ENCODE results near the gene ARHGAP15. TPM values are rescaled to one million over a fixed set of nuclear protein-coding genes. Genes with fewer than 3 reads are reported as not detected.
A peak's percentile ranks its signal among the peaks of the same experiment; 100 is the strongest.

Gene ARHGAP15
- total and polyA plus RNA-seq, 5 experiments from 2014 or later = 130 to 299 (median 217) TPM

DNA sequence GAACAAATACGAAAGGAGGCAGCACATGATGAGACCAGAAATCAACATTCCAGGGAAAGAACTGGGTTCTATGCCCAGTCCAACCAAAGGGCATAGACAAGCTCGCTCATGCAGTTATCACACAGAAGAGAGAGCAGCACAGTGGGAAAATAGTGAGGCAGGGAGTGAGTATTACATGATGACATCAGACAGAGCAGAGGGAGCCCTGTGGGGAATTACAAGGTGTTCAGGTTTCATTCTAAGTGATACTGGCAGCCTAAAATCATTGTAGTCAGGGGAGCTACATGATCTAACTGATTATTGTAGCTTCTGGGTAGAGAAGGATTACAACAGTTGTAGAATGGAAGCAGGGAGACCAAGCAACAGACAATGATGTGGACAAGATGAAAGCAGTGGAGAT, 658.5 kb downstream of the ARHGAP15 start:
- Mint-ChIP-seq H3K27ac (no peak overlapping the region), H3K4me1 (no peaks in the 10 kb centered on the region), H3K27me3 (peaks cover 8 to 32% (median 15%) of the 10 kb centered on the region in 5 donors), H3K4me3 (no peak overlapping the region), H3K9me3 (no peaks in the 10 kb centered on the region), H3K36me3 (no peaks in the 10 kb centered on the region)
- POLR2A ChIA-PET = no interaction called here
- DNase-seq (no peak), ATAC-seq (no peak)

DNA sequence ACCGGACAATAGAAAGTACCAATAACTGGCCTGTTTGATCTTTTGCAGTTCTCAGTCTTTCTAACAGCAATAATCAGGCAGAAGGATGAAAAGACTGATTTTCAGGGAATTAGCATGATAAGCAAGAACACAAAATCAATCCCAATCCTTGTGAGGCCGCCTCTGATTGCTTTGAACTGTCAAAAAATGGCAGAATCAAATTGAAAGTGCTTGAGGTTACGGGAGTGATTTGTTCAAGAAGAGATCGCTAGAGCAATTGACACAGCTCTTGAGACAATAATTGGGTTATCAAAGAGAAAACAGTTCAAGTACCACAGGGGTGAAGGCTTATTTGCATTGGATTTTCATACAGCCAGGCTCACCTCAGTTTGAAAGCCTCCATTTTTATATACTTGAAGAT, 663.4 kb downstream of the ARHGAP15 start:
- ATAC-seq (no peak), DNase-seq (no peak)
- Mint-ChIP-seq H3K4me3 (no peak overlapping the region), H3K27me3 (peaks cover 8 to 29% (median 15%) of the 10 kb centered on the region in 5 donors), H3K9me3 (no peaks in the 10 kb centered on the region), H3K4me1 (no peaks in the 10 kb centered on the region), H3K36me3 (no peaks in the 10 kb centered on the region), H3K27ac (no peak overlapping the region)
- POLR2A ChIA-PET = no interaction called here

DNA sequence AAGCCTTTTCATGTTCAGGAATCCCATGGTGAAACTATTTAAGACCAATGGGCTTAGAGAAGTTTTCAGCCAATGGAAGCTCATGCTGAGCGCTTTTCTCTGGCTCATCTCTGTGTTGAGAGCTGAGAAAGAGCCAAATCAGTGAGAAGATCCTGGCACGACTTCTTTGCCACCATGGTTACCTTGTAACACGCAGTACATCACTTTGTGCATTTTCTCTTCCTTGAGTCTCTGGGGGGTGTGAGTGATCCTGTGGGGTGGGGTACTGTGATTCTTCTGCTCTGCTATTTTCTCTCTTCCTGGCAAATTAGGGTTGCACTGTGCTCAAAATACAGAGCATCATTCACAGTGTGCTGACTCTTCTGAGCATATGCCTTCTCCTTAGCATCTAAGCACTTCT, 664.2 kb downstream of the ARHGAP15 start:
- Mint-ChIP-seq H3K4me1 (no peaks in the 10 kb centered on the region), H3K36me3 (no peaks in the 10 kb centered on the region), H3K27ac (no peak overlapping the region), H3K27me3 (peaks cover 2 to 22% (median 12%) of the 10 kb centered on the region in 5 donors), H3K4me3 (no peak overlapping the region), H3K9me3 (peaks cover 0 to 2% (median 0%) of the 10 kb centered on the region in 9 donors)
- POLR2A ChIA-PET = no interaction called here
- DNase-seq (no peak), ATAC-seq (no peak)

DNA sequence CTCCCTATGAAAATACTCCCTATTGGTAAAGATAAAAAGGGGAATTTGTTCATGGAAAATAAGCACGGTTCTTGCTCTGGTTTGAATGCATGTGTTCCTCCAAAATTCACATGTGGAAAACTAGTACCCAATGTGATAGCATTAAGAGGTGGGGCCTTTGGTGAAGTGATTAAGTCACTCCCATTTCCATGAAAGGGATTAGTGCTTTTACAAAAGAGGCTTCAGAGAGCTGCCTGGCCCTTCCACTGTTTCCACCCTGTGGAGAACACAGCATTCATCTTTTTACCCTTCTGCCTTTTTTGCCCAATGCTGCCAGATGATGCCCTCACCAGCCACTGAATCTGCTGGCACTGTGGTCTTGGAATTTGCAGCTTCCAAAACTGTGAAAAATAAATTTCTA, 666.8 kb downstream of the ARHGAP15 start:
- Mint-ChIP-seq H3K4me1 (no peaks in the 10 kb centered on the region), H3K4me3 (no peak overlapping the region), H3K27me3 (peaks cover 0 to 1% (median 0%) of the 10 kb centered on the region in 5 donors), H3K27ac (no peak overlapping the region), H3K9me3 (peaks cover 0 to 2% (median 0%) of the 10 kb centered on the region in 9 donors), H3K36me3 (peaks cover 0 to 4% (median 0%) of the 10 kb centered on the region in 3 donors)
- ATAC-seq (no peak), DNase-seq (no peak)
- POLR2A ChIA-PET = no interaction called here

DNA sequence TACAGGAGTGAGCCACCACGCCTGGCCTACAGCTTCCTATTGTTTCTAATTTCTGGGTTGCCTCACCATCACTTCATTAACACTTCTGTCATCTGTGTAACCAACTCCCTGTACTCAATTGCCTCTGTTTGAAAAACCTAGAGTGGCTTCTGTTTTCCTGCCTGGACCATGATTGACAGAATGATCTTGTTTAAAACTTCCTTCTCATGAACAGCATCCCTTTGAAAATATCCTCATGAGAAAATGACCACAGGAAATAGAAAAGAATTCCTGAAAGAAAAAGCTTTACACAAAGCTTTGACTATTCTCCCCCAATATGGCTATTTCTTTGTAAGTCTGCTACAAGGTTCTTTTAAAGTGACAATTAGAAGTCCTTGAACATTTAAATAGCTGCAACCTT, 672.3 kb downstream of the ARHGAP15 start:
- POLR2A ChIA-PET = no interaction called here
- no peak for ATAC-seq
- no peak for DNase-seq
- H3K9me3 Mint-ChIP-seq = peaks cover 0 to 2% (median 0%) of the 10 kb centered on the region in 9 donors
- no peak overlapping the region for H3K27ac Mint-ChIP-seq
- H3K4me3 Mint-ChIP-seq = no peak overlapping the region
- peaks cover 0 to 4% (median 4%) of the 10 kb centered on the region in 3 donors for H3K36me3 Mint-ChIP-seq
- peaks cover 0 to 2% (median 0%) of the 10 kb centered on the region in 4 donors for H3K4me1 Mint-ChIP-seq
- peaks cover 0 to 10% (median 1%) of the 10 kb centered on the region in 5 donors for H3K27me3 Mint-ChIP-seq

DNA sequence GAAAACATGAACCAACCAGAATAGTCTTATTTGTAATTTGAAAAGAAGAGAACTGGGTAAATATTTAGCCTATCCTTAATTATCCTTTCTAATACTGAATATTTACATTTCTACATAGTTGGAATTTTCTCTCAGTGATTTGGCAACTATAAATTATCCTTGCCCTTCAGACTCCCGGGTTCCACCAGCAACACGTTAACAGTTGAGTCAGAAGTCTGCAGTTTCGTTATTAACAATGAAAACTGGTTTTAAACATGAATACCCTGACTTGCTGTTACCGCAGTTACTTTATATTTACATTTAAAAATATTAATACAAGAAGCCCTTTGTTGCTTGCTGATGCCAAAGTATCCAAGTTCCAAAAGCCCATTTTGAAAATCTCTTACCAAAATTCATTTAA, 673.0 kb downstream of the ARHGAP15 start:
- H3K4me3 Mint-ChIP-seq = no peak overlapping the region
- peaks cover 0 to 2% (median 0%) of the 10 kb centered on the region in 4 donors for H3K4me1 Mint-ChIP-seq
- POLR2A ChIA-PET = no interaction called here
- DNase-seq (no peak), ATAC-seq (no peak)
- peaks cover 0 to 10% (median 1%) of the 10 kb centered on the region in 5 donors for H3K27me3 Mint-ChIP-seq
- peaks cover 0 to 2% (median 0%) of the 10 kb centered on the region in 9 donors for H3K9me3 Mint-ChIP-seq
- peaks cover 0 to 4% (median 4%) of the 10 kb centered on the region in 3 donors for H3K36me3 Mint-ChIP-seq
- H3K27ac Mint-ChIP-seq = no peak overlapping the region

DNA sequence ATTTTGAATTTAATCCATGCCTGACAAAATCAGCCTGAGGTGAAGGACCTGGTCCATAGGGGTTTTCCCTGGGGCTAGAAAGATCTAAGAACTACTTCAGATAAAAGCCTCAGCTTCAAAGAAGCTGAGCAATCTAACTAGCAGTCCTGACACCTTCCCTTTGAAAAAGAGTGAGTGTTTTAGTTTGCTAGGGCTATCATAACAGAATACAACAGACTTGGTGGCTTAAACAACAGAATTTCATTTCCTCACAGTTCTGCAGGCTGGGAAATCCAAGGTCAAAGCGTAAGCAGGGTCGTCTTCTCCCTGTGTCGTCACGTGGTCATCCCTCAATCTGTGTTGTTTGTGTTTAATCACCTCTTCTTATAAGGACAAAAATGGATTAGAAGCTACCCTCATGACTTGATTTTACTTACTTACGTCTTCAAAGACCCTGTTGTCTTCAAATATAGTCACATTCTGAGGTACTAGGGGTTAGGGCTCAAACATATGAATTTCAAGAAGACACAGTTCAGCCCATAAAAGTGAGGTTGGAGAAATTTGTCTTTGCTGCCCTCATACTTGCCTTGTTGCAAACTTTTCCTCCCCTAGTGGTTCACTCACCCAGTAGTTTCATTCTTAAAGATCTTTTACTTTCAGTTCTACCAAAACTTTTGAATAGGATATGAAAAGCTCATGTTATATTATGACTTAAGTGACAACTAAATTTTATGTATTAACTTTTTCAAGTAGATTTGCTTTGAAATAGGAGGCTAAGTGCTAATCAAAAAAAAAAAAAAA, 673.8 kb downstream of the ARHGAP15 start:
- peaks cover 0 to 4% (median 4%) of the 10 kb centered on the region in 3 donors for H3K36me3 Mint-ChIP-seq
- DNase-seq (no peak), ATAC-seq (no peak)
- H3K4me1 Mint-ChIP-seq = peaks cover 0 to 2% (median 0%) of the 10 kb centered on the region in 4 donors
- H3K4me3 Mint-ChIP-seq = peak overlapping the region in 1 of 10 donors; percentile 60
- POLR2A ChIA-PET = no interaction called here
- no peak overlapping the region for H3K27ac Mint-ChIP-seq
- H3K9me3 Mint-ChIP-seq = no peaks in the 10 kb centered on the region
- peaks cover 0 to 10% (median 1%) of the 10 kb centered on the region in 5 donors for H3K27me3 Mint-ChIP-seq

DNA sequence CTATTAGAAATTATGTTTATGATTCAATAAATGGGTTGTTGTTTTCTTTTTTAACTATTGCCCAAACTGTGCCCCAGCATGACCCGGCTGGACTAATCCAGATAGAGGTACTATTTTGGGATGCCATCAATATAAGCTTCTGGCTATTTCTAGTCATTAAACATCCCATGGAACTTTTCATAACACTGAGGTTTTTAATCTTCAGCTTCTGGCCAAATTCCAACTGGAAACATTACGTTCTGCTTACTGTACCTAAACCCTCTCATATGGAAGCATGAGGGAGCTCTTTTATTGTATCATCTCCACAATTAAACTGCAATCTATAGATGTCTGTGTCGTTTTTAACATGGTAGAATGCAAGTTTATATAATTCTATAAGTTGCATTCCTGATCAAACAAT, 674.7 kb downstream of the ARHGAP15 start:
- ATAC-seq (no peak), DNase-seq (no peak)
- Mint-ChIP-seq H3K36me3 (peaks cover 0 to 4% (median 4%) of the 10 kb centered on the region in 3 donors), H3K4me1 (peaks cover 0 to 2% (median 0%) of the 10 kb centered on the region in 4 donors), H3K4me3 (no peak overlapping the region), H3K27ac (no peak overlapping the region), H3K9me3 (no peaks in the 10 kb centered on the region), H3K27me3 (peaks cover 0 to 10% (median 1%) of the 10 kb centered on the region in 5 donors)
- POLR2A ChIA-PET = no interaction called here

DNA sequence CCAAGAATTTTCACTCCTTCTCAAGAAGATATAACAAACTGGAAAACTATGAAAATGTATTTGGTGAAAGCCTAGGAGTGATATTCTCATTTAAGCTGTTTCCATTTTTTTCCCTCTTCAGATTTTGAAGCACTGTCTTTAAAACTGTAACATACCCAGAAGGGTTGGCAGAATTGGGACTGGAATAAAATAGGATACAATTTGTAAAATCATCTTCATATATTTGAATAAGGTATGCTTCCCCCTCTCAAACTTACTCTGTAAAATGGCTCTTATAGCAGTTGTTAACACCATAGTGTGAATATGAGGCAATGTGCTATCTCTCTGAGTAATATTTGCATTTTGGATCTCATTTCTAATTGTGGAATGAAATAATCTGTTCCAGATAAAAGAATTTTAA, 676.4 kb downstream of the ARHGAP15 start:
- H3K27me3 Mint-ChIP-seq = peaks cover 0 to 10% (median 0%) of the 10 kb centered on the region in 5 donors
- no peak for DNase-seq
- peaks cover 0 to 2% (median 0%) of the 10 kb centered on the region in 4 donors for H3K4me1 Mint-ChIP-seq
- H3K27ac Mint-ChIP-seq = no peak overlapping the region
- ATAC-seq = no peak
- H3K9me3 Mint-ChIP-seq = no peaks in the 10 kb centered on the region
- peaks cover 0 to 4% (median 0%) of the 10 kb centered on the region in 3 donors for H3K36me3 Mint-ChIP-seq
- H3K4me3 Mint-ChIP-seq = no peak overlapping the region
- POLR2A ChIA-PET = no interaction called here

DNA sequence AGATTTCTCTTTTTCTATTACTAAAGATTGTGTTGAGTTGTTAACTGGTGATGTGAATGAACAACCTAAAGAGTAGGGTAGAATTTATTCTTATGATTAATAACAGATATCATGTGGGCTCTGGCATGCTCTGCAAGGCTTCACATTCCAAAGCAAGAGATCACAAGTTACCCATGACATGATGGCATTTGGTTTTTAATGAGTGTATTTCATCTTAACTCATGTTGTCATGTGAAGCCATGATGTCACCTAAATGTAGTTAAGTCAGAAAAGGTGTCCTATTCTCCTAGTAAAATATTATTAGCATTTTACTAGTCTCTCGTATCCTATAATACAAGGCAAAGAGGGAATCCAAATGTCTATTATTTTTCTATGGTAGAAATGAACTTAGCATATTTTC, 678.0 kb downstream of the ARHGAP15 start:
- DNase-seq (no peak), ATAC-seq (no peak)
- peaks cover 0 to 10% (median 1%) of the 10 kb centered on the region in 5 donors for H3K27me3 Mint-ChIP-seq
- H3K36me3 Mint-ChIP-seq = no peaks in the 10 kb centered on the region
- no peaks in the 10 kb centered on the region for H3K9me3 Mint-ChIP-seq
- H3K4me3 Mint-ChIP-seq = no peak overlapping the region
- peaks cover 0 to 2% (median 0%) of the 10 kb centered on the region in 4 donors for H3K4me1 Mint-ChIP-seq
- POLR2A ChIA-PET = no interaction called here
- H3K27ac Mint-ChIP-seq = no peak overlapping the region

DNA sequence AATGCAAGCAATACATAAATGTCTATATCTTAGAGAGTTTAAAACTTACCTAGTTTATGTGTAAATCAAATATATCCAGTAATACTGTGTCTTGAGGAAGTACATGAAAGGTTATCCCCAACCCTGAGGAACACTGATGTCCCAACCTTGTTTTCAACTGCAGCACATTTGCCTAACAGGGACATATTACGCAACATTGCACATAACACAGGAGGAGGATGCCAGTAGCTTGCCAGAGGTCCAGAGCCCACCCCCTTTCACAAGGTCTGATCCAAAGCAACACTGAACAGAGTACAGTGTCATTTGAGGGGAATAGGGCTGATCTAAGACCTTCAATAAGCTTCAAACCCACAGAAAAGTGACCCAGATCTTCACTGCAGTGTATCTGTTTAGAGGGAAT, 678.5 kb downstream of the ARHGAP15 start:
- Mint-ChIP-seq H3K27me3 (peaks cover 0 to 10% (median 1%) of the 10 kb centered on the region in 5 donors), H3K36me3 (no peaks in the 10 kb centered on the region), H3K9me3 (no peaks in the 10 kb centered on the region), H3K4me1 (peaks cover 0 to 2% (median 0%) of the 10 kb centered on the region in 4 donors), H3K4me3 (no peak overlapping the region), H3K27ac (no peak overlapping the region)
- DNase-seq (no peak), ATAC-seq (no peak)
- POLR2A ChIA-PET = no interaction called here

DNA sequence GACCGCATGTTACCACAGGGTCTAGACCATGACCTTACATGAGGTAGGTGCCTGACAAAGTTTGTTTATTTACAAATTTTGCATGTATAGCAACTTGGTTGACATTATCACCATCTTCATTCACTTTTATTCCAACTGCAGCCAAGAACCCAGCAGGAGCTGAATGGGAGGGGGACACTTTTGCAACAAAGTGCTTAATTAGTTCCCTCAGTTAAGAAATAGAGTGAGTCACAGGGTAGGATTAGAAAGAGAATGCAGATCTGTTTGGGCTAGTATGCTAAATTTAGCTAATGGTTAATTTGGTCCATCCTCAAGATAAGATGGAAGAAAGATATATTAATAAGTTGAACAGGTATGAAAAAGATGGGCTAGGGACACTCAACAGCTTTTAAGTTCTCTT, 678.9 kb downstream of the ARHGAP15 start:
- H3K4me3 Mint-ChIP-seq = no peak overlapping the region
- no peak for ATAC-seq
- H3K36me3 Mint-ChIP-seq = no peaks in the 10 kb centered on the region
- peaks cover 0 to 10% (median 1%) of the 10 kb centered on the region in 5 donors for H3K27me3 Mint-ChIP-seq
- DNase-seq = no peak
- H3K9me3 Mint-ChIP-seq = no peaks in the 10 kb centered on the region
- no peak overlapping the region for H3K27ac Mint-ChIP-seq
- H3K4me1 Mint-ChIP-seq = no peaks in the 10 kb centered on the region
- POLR2A ChIA-PET = no interaction called here

DNA sequence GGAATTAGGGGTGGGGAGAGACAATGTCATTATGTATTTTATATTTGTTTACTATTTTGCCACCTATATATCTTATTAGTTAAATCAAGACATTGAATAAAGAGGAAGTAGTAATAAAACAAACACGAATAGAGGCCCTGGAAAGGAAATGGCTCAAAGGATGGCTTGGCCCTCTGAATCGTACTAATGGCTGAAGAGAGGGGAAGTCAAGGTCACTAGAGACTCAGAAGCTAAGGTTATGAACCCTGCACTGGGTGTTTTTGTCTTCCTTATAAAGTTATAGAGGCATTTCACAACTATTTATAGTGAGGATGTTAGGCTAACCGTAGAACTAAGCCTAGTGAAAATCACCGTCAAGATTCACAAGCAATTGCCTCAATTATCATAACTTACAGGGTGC, 685.9 kb downstream of the ARHGAP15 start:
- ATAC-seq (no peak), DNase-seq (no peak)
- Mint-ChIP-seq H3K27ac (no peak overlapping the region), H3K4me1 (peaks cover 0 to 3% (median 0%) of the 10 kb centered on the region in 4 donors), H3K36me3 (no peaks in the 10 kb centered on the region), H3K4me3 (no peak overlapping the region), H3K9me3 (no peaks in the 10 kb centered on the region), H3K27me3 (peaks cover 0 to 5% (median under 1%) of the 10 kb centered on the region in 5 donors)
- POLR2A ChIA-PET = no interaction called here

All from naive thymus-derived CD8-positive, alpha-beta T cell (primary cell).